ENCODE results near the gene CCDC47.

The CCDC47 gene

DNA sequence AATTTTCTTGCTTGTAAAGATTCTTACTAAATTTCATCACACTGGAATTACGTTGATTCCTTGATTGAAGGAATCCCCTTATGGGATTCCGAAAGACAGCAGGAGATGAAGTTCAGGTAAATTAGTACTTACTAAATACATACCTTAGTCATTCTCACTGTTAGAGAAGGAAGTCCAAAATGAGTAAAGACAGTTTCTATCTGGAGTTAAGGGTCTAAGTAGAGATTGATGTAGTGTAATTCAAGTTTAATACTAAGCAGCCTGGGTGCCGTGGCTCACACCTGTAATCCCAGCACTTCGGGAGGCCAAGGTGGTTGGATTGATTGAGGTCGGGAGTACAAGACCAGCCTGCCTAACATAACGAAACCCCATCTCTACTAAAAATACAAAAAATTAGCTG is 10.1 kb upstream of the CCDC47 start:
- DNase-seq = no peak

DNA sequence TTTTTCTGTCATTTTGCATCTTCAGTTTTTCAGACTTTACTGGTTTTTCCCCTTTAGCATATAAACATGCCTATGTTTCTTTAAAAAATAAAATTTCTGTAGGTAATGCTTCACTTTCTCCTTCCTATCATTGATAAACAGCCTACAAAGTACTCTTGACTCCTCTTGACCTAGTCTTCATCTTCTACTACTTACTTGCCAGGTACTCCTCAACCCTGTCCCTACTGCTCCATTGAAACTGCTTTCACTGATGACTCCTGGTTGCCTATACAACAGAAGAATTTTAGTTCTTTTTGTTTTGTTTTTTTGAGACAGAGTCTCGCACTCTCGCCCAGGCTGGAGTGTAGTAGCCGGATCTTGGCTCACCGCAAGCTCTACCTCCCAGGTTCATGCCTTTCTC is 7.5 kb upstream of the CCDC47 start:
- no peak for DNase-seq

DNA sequence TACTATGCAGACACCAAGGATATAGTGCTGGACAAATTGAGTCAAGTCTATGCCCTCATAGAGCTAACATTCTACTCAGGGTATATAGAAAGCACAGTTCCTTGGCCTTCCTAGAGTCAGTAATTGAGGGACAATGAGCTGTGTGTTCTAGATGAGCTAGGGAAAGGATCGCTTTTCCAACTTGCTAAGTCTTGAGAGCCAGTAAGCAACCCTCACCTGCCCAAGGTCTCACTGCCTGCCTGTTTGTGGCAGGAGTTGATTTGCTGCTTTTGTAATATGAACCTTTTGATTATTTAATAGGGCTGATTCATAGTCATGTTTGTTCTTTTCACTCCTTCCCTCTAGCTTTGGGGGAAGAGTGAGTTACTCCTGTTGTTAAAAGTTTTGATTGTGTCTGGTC is 7.1 kb upstream of the CCDC47 start:
- no peak for DNase-seq

DNA sequence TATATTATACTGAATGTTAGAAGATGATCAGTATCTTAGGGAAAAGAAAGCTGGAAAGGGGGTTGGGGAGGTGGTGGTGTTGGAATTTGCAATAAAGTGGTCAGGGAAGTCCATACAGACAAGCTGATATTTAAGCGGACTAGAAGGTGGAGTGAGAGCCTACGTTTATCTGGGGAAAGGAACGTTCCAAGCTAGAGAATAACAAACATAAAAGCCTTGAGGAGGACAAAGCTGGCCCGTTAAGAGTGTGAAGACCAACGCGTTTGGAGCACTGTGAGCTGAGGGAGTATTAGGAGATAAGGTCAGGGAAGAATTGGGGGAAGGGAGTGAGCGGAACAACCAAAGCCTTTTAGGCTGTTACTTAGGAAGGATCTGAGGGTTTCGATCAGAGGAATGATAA is 2.0 kb upstream of the CCDC47 start:
- no peak for DNase-seq

DNA sequence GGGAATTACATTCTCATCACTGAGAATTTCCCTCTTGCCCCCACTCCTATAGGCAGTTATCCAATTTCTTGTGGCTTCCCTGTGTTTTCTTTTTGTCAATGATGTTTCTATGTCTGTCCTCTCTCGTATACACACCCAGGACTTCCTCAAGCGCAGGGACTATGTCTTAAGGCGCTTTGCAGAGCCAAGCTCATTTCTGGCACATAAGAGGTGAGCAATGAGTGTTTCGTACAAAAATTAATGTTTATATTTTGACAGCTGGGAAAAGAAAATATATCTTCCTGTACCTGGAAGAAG is 1.5 kb upstream of the CCDC47 start:
- DNase-seq = no peak

DNA sequence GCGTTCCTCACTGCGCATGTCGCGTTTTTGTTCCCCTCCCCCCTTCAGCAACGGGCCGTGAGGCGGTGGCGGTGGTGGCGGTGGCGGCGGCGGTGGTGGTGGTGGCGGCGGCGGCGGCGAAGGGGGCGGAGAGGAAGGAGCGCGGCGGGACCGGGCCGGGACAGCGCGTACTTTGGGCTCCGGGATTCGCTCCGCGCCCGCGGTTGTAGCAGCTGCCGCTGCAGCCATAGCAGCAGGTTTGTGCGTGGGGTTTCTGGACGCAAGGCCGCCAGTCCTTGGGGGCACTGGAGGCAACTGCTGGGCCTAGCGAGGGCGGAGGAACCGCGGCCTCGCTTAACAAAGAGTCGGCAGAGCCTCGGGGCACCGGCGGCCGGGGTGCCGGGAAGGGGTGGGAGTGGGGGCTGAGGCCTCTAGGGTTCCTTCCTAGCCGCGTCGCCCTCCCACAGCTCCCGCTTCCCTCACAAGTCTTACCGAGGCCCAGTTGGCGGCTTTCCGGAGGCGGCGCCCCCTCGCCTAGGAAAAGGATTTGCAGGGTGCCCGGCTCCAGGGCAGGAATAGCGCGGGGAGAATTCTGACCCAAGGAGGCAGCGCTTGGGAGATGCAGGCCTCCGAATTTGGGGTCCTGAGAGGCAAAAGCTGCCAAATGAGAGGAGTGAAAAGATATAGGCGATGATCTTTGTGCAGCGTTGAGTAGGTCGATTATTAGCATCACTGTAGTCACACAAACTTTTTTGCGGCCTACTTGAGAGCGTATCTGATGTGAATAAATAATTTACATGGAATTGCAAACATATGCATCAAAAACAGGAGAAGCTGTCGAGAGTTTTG is 958 bp upstream of the CCDC47 start, which contains the start of gene DDX42:
DDX42 (plus strand) TSS at position 30 of the 828 bp plus-strand sequence. CDS start 12,880 bp downstream, outside the sequence.
- no peak for DNase-seq

DNA sequence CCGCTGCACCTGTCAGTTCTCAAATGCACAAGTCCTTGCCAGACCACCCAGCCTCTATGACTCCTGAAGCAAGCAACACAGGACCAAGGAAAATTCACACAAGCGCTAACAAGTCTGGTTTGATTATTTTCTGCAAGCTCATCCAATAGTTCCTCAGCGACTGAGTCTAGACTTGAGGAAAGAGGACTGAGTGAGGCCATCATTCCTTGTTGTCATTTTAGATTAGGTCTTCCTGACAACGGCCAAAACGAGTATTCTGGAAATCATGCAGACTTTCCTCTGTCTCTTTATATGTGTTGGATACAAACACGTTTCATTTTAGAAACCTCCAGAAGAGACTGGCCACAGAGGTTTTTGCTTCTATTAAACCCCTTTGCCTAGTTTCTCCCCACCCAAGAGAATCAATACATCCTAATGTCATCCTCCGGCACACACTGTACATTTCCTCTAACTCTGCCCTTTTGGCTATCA is 561 bp downstream of the CCDC47 start:
- no peak for DNase-seq

DNA sequence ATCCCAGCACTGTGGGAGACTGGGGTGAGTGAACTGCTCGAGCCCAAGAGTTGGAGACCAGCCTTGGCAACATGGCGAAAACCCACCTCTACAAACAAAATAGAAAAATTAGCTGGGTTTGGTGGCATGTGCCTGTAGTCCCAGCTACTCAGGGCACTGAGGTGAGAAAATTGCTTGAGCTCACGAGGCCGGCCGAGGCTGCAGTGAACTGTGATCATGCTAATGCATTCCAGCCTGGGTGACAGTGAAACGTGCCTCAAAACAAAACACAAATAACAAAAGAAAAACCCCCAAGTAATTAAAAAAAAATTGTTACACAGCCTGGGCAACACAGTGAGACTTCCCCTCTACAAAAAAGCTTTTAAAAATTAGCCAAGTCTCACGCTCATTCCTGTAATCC is 5.0 kb downstream of the CCDC47 start:
- DNase-seq = no peak

DNA sequence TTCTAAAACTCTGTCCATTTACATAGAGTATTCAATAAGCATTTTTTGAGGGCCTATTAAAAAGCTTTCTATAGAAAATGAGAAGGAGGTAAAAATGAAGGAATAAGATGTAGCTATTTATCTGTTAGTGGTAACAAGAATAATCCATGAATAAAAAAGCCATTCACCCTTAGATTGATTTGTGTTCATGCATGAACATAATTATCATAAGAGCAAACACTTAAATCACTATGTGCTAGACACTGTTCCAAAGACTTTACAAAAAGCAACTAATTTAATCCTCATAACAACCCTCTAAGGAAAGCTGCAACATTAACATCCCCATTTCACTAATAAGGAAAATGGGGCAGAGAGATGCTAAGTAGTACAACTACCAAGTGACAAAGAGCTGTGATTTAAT is 6.6 kb downstream of the CCDC47 start:
- DNase-seq = no peak

DNA sequence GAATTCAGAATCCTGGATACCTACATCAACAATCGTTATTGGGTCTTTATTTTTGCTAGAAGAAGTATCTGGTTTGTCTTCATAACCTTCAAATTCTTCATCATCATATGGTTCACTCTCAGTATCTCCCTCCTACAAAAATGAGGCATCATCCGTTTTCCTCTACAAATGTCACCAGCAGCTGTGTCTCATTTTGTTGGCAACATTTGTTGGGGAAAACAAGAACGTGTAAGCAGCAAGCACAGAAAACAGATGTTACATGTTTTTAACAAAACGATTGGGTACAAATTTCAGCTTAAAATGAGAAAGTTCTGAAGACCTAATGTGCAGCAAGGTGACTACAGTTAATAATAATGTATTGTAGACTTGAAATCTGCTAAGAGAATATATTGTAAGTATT is 8.7 kb downstream of the CCDC47 start:
- no peak for DNase-seq

DNA sequence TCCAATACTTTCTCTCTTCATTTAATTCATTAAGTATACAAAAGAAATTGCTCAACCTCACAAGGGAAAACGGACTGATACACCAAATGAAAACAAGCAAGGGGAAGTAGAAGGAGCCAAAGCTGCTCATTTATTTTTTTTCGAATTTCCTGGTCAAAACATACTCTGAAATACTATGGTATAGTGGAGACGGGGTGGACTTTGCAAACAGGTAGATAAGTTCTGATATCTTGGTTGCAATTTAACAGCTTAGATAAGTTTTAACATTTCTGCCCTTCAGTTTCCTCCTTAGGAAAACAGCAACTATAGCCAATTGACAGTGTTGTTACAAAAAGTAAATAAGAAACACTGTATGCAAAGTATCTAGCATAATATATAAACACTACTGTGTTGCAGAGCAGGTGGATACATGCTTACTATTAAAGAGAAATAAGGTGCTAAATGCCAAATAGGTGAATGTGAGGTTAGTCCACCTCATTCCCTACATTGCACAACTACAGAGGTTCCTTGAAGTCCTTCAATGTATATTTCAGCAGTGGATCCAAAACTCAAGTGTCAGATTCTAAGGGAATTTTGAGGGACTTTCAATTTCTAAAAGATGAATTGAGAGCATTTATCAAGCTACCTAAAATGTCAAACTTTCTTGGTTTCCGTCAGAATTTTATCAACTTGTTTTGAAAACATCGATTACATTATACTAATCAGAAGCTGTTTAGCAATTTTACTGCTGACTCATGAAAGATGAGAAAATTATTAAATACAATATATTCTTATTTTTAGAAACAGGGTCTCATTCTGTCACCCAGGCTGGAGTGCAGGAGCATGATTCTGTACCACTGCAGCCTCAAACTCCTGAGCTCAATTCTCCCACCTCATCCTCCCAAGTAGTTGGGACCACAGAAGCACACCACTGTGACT is 11.0 kb downstream of the CCDC47 start:
- no peak for DNase-seq

DNA sequence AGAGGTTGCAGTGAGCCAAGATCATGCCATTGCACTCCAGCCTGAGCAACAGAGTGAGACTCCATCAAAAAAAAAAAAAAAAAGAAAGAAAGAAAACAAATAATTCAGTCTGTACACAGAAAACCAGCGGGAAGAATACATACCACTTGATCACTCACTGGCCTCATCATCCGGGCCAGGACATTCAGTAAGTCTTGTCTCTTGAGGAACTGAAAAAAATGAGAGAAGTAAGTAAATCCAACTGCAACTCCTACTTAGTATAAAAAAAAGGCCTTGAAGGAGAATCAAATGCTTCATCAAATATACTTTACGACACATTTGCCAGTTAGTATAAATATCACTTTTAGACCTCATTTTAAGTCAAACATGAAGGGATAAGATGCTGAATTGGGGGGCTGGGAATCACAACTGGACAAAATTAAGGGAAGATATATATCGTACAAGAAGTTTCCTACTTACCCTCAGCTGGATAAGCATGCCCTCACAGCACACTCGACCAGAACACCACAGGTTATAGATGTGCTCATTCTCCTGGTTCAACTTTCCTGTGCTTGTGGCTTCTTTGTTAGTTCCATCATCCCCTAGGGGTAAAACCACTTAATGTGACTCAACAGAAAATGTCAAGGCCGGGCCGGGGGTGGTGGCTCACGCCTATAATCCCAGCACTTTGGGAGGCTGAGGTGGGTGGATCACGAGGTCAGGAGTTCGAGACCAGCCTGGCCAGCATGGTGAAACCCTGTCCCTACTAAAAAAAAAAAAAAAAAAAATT is 12.4 kb downstream of the CCDC47 start:
- peak; percentile 44 to 49 for DNase-seq

DNA sequence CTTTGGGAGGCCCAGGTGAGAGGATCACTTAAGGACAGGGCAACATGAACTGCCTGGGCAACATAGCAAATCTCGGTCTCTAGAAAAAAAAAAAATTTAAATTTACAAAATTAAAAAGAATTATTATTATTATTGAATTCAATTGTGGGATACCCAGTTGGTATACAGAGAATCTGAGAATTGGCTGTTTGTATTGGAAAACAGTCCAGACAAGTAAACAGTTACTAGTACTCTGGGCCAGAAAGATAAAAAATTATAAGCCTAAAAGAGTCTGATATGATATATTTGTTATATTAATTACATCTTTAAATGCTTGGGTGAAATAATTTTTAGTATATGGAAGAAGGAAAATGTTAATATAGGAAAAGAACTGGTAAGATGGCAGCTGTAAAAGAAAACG is 15.0 kb downstream of the CCDC47 start:
- DNase-seq = no peak

DNA sequence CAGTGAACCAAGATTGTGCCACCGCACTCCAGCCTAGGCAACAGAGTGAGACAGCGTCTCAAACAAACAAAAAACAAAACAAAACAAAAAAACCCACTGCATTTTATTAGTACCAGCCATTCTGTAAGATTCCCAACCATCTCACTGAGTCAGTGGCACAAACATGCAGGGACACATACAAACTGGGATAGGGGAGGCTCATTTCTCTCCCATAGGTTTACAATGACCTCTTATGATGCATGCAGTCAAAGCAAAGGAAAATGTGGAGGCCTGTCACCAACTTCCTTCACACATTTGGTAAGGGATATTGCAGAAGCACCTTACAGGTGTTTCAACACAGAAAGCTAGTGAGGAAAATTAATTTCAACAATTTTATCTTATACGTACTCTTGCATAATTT is 19.4 kb downstream of the CCDC47 start:
- no peak for DNase-seq

DNA sequence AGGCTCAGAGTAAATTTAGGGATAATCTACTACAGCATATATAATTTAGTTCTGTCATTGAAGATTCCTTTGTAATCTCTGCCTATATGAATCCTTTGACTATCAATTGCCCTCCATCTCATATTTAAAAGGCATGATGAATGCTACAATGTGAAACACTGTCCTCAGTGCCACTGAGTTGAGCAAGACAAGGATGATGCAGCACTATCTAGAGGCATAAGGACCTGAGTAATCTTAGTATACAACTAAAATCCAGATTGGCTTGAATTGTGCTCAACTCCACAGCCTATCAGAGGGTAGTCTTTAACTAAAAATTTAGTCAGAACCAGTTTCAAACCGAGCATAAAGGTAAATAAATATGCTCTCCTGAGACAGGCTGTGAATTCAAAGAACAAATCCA is 20.2 kb downstream of the CCDC47 start:
- DNase-seq = no peak

DNA sequence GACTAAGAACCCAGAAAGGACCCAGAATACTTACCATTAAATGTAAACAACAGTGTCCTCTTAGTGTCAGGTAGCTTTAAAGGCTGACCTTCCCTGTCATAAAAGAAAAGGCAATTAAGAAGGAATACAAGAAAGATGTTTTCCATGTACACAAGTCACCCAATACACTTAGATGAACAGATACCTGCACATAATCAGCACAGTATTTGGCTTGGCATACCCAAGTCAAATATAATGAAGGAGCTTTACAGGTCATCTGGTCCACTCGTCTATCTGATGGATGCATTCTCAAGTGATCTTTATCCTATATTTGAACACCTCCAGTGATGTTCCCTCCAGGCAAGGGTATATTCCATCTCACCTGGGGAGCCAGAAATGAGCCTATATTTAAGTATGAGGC is 20.7 kb downstream of the CCDC47 start:
- no peak for DNase-seq

DNA sequence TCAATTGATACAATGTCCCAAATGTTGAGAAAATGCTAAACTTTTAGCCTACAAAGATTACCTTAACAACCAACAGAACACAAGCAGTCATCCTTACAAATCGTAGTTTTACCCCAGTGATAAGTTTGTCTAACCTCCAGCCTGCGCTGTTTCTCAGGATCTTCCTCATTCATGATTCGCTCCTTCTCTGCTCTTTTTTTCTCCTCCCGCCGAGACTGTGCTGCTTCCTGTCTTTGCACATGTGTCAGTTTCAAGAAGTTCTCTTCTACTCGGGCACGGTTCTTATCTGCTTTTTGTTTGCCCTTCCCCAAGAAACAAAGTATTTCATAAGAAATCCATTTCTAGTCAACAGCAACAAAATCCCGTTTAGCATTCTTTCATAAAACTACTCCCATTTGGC is 21.6 kb downstream of the CCDC47 start:
- DNase-seq = no peak

DNA sequence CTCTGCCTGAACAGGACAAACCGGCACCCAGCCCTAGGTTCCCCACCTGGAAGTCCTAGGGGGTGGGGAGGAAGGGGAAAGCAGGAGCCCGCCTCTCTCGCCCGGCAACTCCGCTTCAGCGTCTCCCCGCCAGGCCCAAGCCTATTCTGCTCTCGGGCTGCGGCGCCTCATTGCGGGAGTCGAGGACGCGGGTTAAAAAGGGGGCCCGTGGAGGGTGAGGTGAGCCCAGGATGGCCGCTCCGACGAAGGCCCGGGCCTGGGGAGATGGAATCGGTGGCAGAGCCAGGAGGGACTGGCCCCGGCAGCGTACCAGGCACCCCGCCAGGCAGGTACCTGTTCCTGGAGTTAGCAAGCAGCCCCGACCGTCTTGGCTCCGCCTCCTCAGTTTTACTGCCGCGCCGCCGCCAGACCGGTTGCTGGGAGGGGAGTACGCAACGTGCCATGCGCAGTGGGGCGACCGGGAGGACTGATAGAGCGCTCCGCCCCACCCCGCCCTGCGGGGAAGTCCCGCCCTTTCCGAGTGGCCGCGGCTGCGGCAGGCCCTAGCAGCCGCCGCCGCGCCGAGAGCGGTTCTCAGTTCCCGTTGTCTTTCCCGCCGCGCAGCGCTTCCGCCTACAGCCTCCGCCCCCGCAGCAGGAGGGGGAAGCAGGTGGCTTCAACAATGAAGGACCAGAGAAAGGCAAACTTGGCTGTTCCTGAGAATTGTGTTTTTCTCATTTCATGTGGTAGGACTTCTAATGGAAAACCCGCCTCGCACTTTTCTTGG is 31.8 kb downstream of the CCDC47 start, which contains the start of gene STRADA:
STRADA (minus strand) TSS at position 392 of the 766 bp plus-strand sequence. CDS start 13,430 bp downstream, outside the sequence.
- peak; percentile 98 to 99 for DNase-seq

DNA sequence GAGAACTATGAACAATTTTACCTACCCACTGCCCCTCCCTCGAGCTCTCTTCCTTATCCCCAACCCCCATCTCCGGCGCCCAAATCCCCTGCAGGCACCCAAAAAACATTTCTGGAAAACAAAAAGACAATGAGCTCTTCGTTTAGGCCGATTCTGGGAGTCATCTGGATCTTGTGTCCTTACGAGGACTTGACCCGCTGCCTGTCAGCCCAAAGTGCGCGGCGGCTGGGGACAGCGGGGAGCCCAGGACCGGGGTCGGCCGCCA is 32.3 kb downstream of the CCDC47 start:
- no peak for DNase-seq

DNA sequence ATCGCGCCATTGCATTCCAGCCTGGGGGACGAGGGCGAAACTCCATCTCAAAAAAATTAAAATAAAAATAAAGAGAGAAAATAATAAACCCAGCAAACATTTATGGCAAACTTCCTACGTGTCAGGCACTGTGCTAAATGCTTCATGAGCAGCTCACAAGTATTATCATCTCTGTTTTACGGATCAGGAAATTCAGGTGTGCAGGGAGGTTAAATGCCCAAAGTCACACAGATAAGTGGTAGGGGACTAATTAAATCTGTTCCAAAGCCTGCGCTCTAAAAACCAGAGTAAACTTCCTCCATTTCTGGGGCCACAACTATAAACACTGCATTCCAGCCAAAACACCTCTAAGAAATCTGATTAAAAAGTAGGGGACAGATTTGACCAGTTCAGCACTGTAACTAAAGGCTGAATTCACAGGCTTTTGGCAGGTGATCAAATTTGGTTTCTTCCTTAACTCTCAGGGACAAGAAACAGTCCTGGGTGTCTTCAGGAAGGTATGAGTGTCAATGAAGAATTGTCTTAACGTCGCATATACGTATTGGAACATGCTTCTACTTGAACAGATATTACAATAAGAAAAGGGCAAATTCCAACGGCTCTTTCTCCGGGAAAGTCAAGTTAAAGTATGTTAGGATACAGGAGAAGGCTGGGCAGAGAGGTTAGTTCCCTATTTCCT is 32.8 kb downstream of the CCDC47 start:
- DNase-seq = no peak

DNA sequence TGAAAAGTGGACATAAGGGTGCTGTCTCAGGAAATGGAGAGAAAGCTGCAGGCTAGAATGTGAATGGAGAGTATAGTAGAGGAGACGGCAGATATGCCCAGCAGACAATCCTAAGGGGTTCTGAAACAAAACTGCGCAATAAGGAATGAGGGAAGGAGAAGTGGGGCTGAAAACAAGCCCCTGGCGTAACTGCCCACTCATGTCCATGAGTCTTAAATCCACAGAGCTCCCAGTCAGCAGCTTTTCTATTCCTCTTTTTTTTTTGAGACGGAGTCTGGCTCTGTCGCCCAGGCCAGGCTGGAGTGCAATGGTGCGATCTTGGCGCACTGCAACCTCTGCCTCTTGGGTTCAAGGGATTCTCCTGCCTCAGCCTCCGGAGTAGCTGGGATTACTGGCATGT is 37.7 kb downstream of the CCDC47 start:
- DNase-seq = no peak

DNA sequence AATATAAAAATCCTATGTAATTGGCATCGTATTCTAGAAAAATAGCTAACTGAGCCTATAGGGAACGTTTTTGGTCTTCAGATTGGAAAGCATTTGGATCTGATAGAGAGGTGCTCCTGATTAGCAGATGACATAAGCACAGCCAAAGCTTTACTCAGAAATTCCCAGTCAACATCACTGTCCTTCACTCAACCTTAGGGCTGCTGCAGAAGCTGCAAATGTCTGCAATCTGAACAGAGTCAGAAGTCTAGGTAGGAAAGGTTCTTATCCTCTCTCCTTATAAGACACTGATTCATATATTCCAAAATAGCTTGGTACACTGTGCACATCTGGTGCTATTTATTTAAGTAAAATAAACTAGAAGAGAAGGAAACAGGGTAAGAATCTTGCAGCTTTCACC is 51.0 kb downstream of the CCDC47 start:
- no peak for DNase-seq
